B cell (primary cell): ENCODE results near the gene TFAP2A. TPM values are rescaled to one million over a fixed set of nuclear protein-coding genes. Genes with fewer than 3 reads are reported as not detected.

Experiments
- ATAC-seq: fragments of 200-7000 bp; cut with Tn5 transposase; one replicate; pipeline ENCODE4 v1.10.0; 2021; ENCODE audit warnings: low read depth, mild to moderate bottlenecking, moderate number of reproducible peaks, moderate library complexity
- CTCF ChIA-PET: fragments of 350-600 bp; sonication (Branson Sonifier 250); formaldehyde crosslinking; loops from one replicate; lab custom pipeline; 2021; ENCODE audit warnings: antibody characterized with exemption, inconsistent platforms; lab: Charles Lee
- POLR2A ChIA-PET: fragments of 350-600 bp; sonication (Branson Sonifier 250); formaldehyde crosslinking; loops from one replicate; lab custom pipeline; 2021; ENCODE audit warnings: antibody characterized with exemption; lab: Charles Lee
- DNase-seq: peaks from one replicate; pipeline ENCODE4 v3.0.0; 2013
- H2AFZ ChIP-seq: 2 replicates; pipeline ENCODE4 v1.6.1; 2012; ENCODE audit warnings: mild to moderate bottlenecking, low read depth, low read length; ENCODE audit not compliant: insufficient read depth, poor library complexity, severe bottlenecking
- H3K27ac ChIP-seq, 2 donors: 1 replicate in 1 of 2; 2 replicates in 1 of 2; pipeline ENCODE4 v1.5.1; 2012 to 2013; ENCODE audit warnings: low read length in 2 of 2, mild to moderate bottlenecking in 2 of 2, moderate library complexity in 1 of 2
- H3K27me3 ChIP-seq, 4 experiments: fragments of 200-600 bp in 1 of 4; sonication (generic) in 1 of 4; replicated peaks in 1 of 4; 1 replicate in 2 of 4; 2 replicates in 2 of 4; pipeline versions ENCODE4 v1.6.1 to v1.7.0; 2013 to 2016; ENCODE audit warnings: low read length in 3 of 4, mild to moderate bottlenecking in 2 of 4, mixed read lengths in 1 of 4, moderate library complexity in 1 of 4; ENCODE audit not compliant: insufficient read depth in 4 of 4, control insufficient read depth in 3 of 4; ENCODE audit errors: control extremely low read depth in 1 of 4
- H3K36me3 ChIP-seq, 2 experiments: replicated peaks in 1 of 2; 1 replicate in 1 of 2; 2 replicates in 1 of 2; pipeline versions ENCODE4 v1.6.1 to v1.7.1; 2013; ENCODE audit warnings: low read length in 1 of 2; ENCODE audit not compliant: insufficient read depth in 2 of 2, control insufficient read depth in 1 of 2; ENCODE audit errors: control extremely low read depth in 1 of 2, extremely low read depth in 1 of 2
- H3K4me1 ChIP-seq, 2 donors: fragments of 200-600 bp in 1 of 2; sonication (generic) in 1 of 2; 1 replicate in 1 of 2; 2 replicates in 1 of 2; pipeline versions ENCODE4 v1.5.1 to v1.6.1; 2013 to 2017; ENCODE audit warnings: low read length in 2 of 2; ENCODE audit not compliant: control insufficient read depth in 2 of 2, insufficient read depth in 2 of 2
- H3K4me2 ChIP-seq: replicated peaks from 2 replicates; pipeline ENCODE3; 2012; ENCODE audit warnings: mild to moderate bottlenecking, low read depth, low read length; ENCODE audit not compliant: poor library complexity, severe bottlenecking
- H3K4me3 ChIP-seq, 5 experiments: fragments of 200-600 bp in 1 of 5; sonication (generic) in 1 of 5; 1 replicate in 3 of 5; 2 replicates in 2 of 5; pipeline versions ENCODE4 v1.5.1 to v1.7.0; 2011 to 2016; ENCODE audit warnings: low read length in 4 of 5, mild to moderate bottlenecking in 4 of 5, low read depth in 2 of 5, control low read depth in 1 of 5, moderate library complexity in 1 of 5; ENCODE audit not compliant: insufficient read depth in 1 of 5; ENCODE audit errors: control extremely low read depth in 1 of 5, extremely low read depth in 1 of 5
- H3K79me2 ChIP-seq: fragments of 200-600 bp; sonication (generic); one replicate; pipeline ENCODE4 v1.6.0; 2016; ENCODE audit warnings: low read length; ENCODE audit not compliant: control insufficient read depth, insufficient read depth
- H3K9ac ChIP-seq: fragments of 200-600 bp; sonication (generic); 2 replicates; pipeline ENCODE4 v1.6.1; 2017; ENCODE audit warnings: mild to moderate bottlenecking, low read length, moderate library complexity
- H3K9me3 ChIP-seq, 3 donors: one replicate each; pipeline versions ENCODE4 v1.6.1 to v1.7.1; 2013; ENCODE audit warnings: low read length in 2 of 3; ENCODE audit not compliant: control insufficient read depth in 2 of 3, insufficient read depth in 1 of 3; ENCODE audit errors: control extremely low read depth in 1 of 3
- H4K20me1 ChIP-seq: 2 replicates; pipeline ENCODE4 v1.6.0; 2012; ENCODE audit warnings: mild to moderate bottlenecking, low read length; ENCODE audit not compliant: insufficient read depth, control insufficient read depth, poor library complexity, severe bottlenecking
- H3K27ac Mint-ChIP-seq: one replicate; pipeline ENCODE4 v1.8.0; 2021; ENCODE audit warnings: mixed read lengths
- H3K27me3 Mint-ChIP-seq: one replicate; pipeline ENCODE4 v1.8.0; 2021; ENCODE audit warnings: mixed read lengths
- H3K4me1 Mint-ChIP-seq: one replicate; pipeline ENCODE4 v1.8.0; 2021; ENCODE audit warnings: mixed read lengths
- H3K4me3 Mint-ChIP-seq: one replicate; pipeline ENCODE4 v1.8.0; 2021; ENCODE audit warnings: mixed read lengths
- H3K9me3 Mint-ChIP-seq: one replicate; pipeline ENCODE4 v1.8.0; 2022; ENCODE audit warnings: mixed read lengths; ENCODE audit not compliant: insufficient read depth
- EZH2 ChIP-seq: IDR thresholded peaks from 2 replicates; pipeline ENCODE4 v1.6.1; 2012; ENCODE audit warnings: borderline replicate concordance, low read depth, mild to moderate bottlenecking, moderate library complexity, low read length; ENCODE audit not compliant: insufficient read depth, poor library complexity, severe bottlenecking
- WGBS: methylation state at CpG from one replicate; pipeline ENCODE4 v1.1.5; 2013; ENCODE audit warnings: missing lambda C conversion rate; ENCODE audit not compliant: insufficient coverage; 5-methylcytosine and 5-hydroxymethylcytosine counted together
- intact Hi-C: fragments of 100-400 bp; cut with micrococcal nuclease; formaldehyde crosslinking; loops from one replicate; pipeline ENCODE4 v1.10.0; 2022
- polyA plus RNA-seq: library from polyadenylated mRNA; depleted of rRNA; stranded (reverse); fragments of >200 nt; gene quantifications from 2 replicates; pipeline ENCODE4 v1.2.3, GENCODE V29; 2012
- total RNA-seq, 2 donors: library from RNA; stranded (reverse); fragments of 120-200 nt in 1 of 2; gene quantifications; 1 replicate in 1 of 2; 2 replicates in 1 of 2; pipeline versions ENCODE4 v1.2.3 to v1.2.4, GENCODE V29; 2013 to 2022
- TF ChIP-seq, protein P1 (sequence below): fragments of 200-600 bp; IDR thresholded peaks from one replicate; pipeline ENCODE4 v1.8.0; 2022; ENCODE audit warnings: antibody characterized with exemption, mild to moderate bottlenecking

The TFAP2A gene
- total and polyA plus RNA-seq, 2 donors (not counting 1 experiment from before 2014, with no cell fraction given): not detected

DNA sequence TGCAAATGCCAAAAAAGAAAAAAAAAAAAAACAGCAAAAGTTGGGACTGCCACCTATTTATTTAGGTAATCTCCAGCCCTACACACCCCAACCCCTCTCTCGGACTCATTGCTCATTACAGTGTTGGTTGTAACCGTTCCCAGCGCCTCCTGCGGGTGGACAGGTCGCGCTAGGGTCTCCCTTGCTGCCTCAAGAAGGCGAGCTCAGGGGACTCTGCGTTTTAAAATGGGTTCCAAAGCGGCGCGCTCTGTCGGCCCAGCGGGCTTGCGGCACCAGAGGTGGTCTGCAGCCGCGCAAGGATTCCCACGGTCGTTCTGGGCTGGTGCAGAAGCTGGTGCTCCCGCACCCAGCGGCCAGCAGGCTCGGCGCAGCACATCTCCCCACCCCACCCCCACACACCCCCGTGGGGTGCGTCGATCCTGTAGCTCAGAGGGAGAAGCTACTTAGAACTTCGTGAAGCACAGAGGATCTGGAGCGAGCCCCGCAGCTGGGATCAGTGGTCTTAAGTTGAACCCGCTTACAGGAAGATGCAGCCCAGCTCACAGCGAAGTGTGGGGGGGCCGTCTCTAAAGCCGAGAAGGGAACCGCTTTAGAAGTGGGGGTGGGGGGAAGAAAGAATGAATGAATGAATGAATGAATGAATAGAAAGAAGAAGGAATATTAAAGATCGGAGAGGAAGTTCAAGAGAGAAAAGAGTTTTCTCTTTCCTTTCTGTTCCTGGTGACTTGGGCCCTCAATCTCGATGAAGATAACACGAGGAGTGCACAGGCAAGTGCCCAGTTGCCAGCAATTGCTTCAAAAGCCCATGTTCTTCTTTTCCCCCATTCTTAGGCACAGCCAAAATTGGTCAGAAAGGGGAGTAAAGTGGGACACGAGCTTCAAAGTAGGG is 780 bp downstream of the TFAP2A start:
- H3K27ac ChIP-seq: no peak overlapping the region
- H3K9ac ChIP-seq: no peak overlapping the region
- H3K27ac Mint-ChIP-seq: peak overlapping the region; percentile 53
- peaks cover 4% of the 10 kb centered on the region for H3K9me3 Mint-ChIP-seq
- H3K9me3 ChIP-seq: peaks cover 0 to 86% (median 50%) of the 10 kb centered on the region in 3 donors
- peak overlapping the region; percentile 76 for H3K4me3 Mint-ChIP-seq
- peaks cover 32% of the 10 kb centered on the region for H3K4me1 Mint-ChIP-seq
- H3K79me2 ChIP-seq: no peaks in the 10 kb centered on the region
- no peaks in the 10 kb centered on the region for H3K36me3 ChIP-seq
- peaks cover 37 to 52% of the 10 kb centered on the region in 2 donors for H3K4me1 ChIP-seq
- intact Hi-C loops: no loop called here
- ChIA-PET POLR2A (no interaction called here), CTCF (no interaction called here)
- 10% methylated on average over 35 of the region's 37 CpGs for WGBS
- H3K27me3 Mint-ChIP-seq: peaks cover 77% of the 10 kb centered on the region
- TF ChIP-seq EZH2: no peak
- TF ChIP-seq, protein P1, sequence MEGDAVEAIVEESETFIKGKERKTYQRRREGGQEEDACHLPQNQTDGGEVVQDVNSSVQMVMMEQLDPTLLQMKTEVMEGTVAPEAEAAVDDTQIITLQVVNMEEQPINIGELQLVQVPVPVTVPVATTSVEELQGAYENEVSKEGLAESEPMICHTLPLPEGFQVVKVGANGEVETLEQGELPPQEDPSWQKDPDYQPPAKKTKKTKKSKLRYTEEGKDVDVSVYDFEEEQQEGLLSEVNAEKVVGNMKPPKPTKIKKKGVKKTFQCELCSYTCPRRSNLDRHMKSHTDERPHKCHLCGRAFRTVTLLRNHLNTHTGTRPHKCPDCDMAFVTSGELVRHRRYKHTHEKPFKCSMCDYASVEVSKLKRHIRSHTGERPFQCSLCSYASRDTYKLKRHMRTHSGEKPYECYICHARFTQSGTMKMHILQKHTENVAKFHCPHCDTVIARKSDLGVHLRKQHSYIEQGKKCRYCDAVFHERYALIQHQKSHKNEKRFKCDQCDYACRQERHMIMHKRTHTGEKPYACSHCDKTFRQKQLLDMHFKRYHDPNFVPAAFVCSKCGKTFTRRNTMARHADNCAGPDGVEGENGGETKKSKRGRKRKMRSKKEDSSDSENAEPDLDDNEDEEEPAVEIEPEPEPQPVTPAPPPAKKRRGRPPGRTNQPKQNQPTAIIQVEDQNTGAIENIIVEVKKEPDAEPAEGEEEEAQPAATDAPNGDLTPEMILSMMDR: no peak
- DNase-seq (peak; percentile 27), ATAC-seq (no peak)
- peak overlapping the region; percentile 95 for H3K4me2 ChIP-seq
- no peak overlapping the region for H2AFZ ChIP-seq
- peaks cover 2 to 94% (median 73%) of the 10 kb centered on the region in 4 experiments for H3K27me3 ChIP-seq
- no peaks in the 10 kb centered on the region for H4K20me1 ChIP-seq
- peak overlapping the region in 1 of 5 experiments; percentile 86 for H3K4me3 ChIP-seq
